Measurements from ENCODE around the gene AKT2.

Gene AKT2

GRCh38 chr19:40313229-40313983 is 28.3 kb upstream of the AKT2 start:
- Histone ChIP-seq H3K27me3 (replicated peaks in 2 of 5; ENCODE audit: control insufficient read depth in 4 of 5, insufficient read depth in 5 of 5, low read length in 4 of 5) (no peaks in the 10 kb centered on the region), H3K9me3 (ENCODE audit: control extremely low read depth in 1 of 5, control insufficient read depth in 4 of 5, insufficient read depth in 2 of 5, low read depth in 1 of 5, low read length in 4 of 5) (peaks cover 0 to 2% (median 0%) of the 10 kb centered on the region in 5 experiments), H3K4me1 (ENCODE audit: control extremely low read depth in 1 of 4, control insufficient read depth in 4 of 4, insufficient read depth in 4 of 4, low read length in 3 of 4) (peaks cover 0 to 8% (median 3%) of the 10 kb centered on the region in 4 experiments), H3K4me3 (ENCODE audit: control insufficient read depth in 1 of 7, extremely low read depth in 1 of 7, insufficient read depth in 4 of 7, low read depth in 2 of 7, low read length in 6 of 7) (no peak overlapping the region), H3K36me3 (ENCODE audit: control insufficient read depth in 4 of 4, insufficient read depth in 4 of 4, low read length in 3 of 4) (peaks cover 0 to 9% (median 6%) of the 10 kb centered on the region in 4 experiments), H3K27ac (ENCODE audit: insufficient read depth in 1 of 2, low read depth in 1 of 2, low read length in 2 of 2, poor library complexity in 1 of 2, severe bottlenecking in 2 of 2) (no peak overlapping the region)
- DNase-seq: no peak
- 98% methylated on average over 8 of the region's 9 CpGs for WGBS (ENCODE audit: insufficient coverage)
- POLR2A ChIA-PET: no interaction called here
- CTCF ChIA-PET: interaction anchor here (1.5 kb wide), 1 partner anchor 9 kb away, joined by 4 read pairs; no protein-coding TSS in a partner anchor

GRCh38 chr19:40312533-40312932 is 27.4 kb upstream of the AKT2 start:
- WGBS (ENCODE audit: insufficient coverage): no CpG with 5 or more reads among the region's 2 CpGs
- peaks cover 0 to 6% (median 5%) of the 10 kb centered on the region in 4 experiments for H3K36me3 ChIP-seq (ENCODE audit: control insufficient read depth in 4 of 4, insufficient read depth in 4 of 4, low read length in 3 of 4)
- CTCF ChIA-PET: no interaction called here
- H3K27me3 ChIP-seq (replicated peaks in 2 of 5; ENCODE audit: control insufficient read depth in 4 of 5, insufficient read depth in 5 of 5, low read length in 4 of 5): no peaks in the 10 kb centered on the region
- DNase-seq: peak in 2 of 3 donors; percentile 13 to 38
- H3K4me3 ChIP-seq (ENCODE audit: control insufficient read depth in 1 of 7, extremely low read depth in 1 of 7, insufficient read depth in 4 of 7, low read depth in 2 of 7, low read length in 6 of 7): no peak overlapping the region
- H3K27ac ChIP-seq (ENCODE audit: insufficient read depth in 1 of 2, low read depth in 1 of 2, low read length in 2 of 2, poor library complexity in 1 of 2, severe bottlenecking in 2 of 2): no peak overlapping the region
- POLR2A ChIA-PET: interaction anchor here (0.6 kb wide), 1 partner anchor 99 kb away, joined by 4 read pairs; no protein-coding TSS in a partner anchor
- H3K4me1 ChIP-seq (ENCODE audit: control extremely low read depth in 1 of 4, control insufficient read depth in 4 of 4, insufficient read depth in 4 of 4, low read length in 3 of 4): peaks cover 0 to 8% (median 3%) of the 10 kb centered on the region in 4 experiments
- H3K9me3 ChIP-seq (ENCODE audit: control extremely low read depth in 1 of 5, control insufficient read depth in 4 of 5, insufficient read depth in 2 of 5, low read depth in 1 of 5, low read length in 4 of 5): peaks cover 0 to 2% (median 0%) of the 10 kb centered on the region in 5 experiments

- WGBS (ENCODE audit: insufficient coverage): no CpG with 5 or more reads among the region's 1 CpG
- Histone ChIP-seq H3K9me3 (ENCODE audit: control extremely low read depth in 1 of 5, control insufficient read depth in 4 of 5, insufficient read depth in 2 of 5, low read depth in 1 of 5, low read length in 4 of 5) (peaks cover 0 to 2% (median 0%) of the 10 kb centered on the region in 5 experiments), H3K36me3 (ENCODE audit: control insufficient read depth in 4 of 4, insufficient read depth in 4 of 4, low read length in 3 of 4) (no peaks in the 10 kb centered on the region), H3K27ac (ENCODE audit: insufficient read depth in 1 of 2, low read depth in 1 of 2, low read length in 2 of 2, poor library complexity in 1 of 2, severe bottlenecking in 2 of 2) (no peak overlapping the region), H3K4me1 (ENCODE audit: control extremely low read depth in 1 of 4, control insufficient read depth in 4 of 4, insufficient read depth in 4 of 4, low read length in 3 of 4) (peaks cover 0 to 7% (median 4%) of the 10 kb centered on the region in 4 experiments), H3K27me3 (replicated peaks in 2 of 5; ENCODE audit: control insufficient read depth in 4 of 5, insufficient read depth in 5 of 5, low read length in 4 of 5) (no peaks in the 10 kb centered on the region), H3K4me3 (ENCODE audit: control insufficient read depth in 1 of 7, extremely low read depth in 1 of 7, insufficient read depth in 4 of 7, low read depth in 2 of 7, low read length in 6 of 7) (no peak overlapping the region)
- ChIA-PET CTCF (interaction anchor here (1.3 to 1.4 kb wide), 2 partner anchors 9 to 286 kb away, joined by 3 to 4 read pairs; no protein-coding TSS in a partner anchor), POLR2A (interaction anchor here (0.7 kb wide), 1 partner anchor 100 kb away, joined by 6 read pairs; no protein-coding TSS in a partner anchor)
- DNase-seq: no peak
Measured at GRCh38 chr19:40309666-40310065, 24.5 kb upstream of the AKT2 start.

- DNase-seq: peak; percentile 89 to 95 (median 94)
- no peak overlapping the region for H3K4me3 ChIP-seq (ENCODE audit: control insufficient read depth in 1 of 7, extremely low read depth in 1 of 7, insufficient read depth in 4 of 7, low read depth in 2 of 7, low read length in 6 of 7)
- H3K27ac ChIP-seq (ENCODE audit: insufficient read depth in 1 of 2, low read depth in 1 of 2, low read length in 2 of 2, poor library complexity in 1 of 2, severe bottlenecking in 2 of 2): no peak overlapping the region
- H3K36me3 ChIP-seq (ENCODE audit: control insufficient read depth in 4 of 4, insufficient read depth in 4 of 4, low read length in 3 of 4): peaks cover 0 to 3% (median 0%) of the 10 kb centered on the region in 4 experiments
- CTCF ChIA-PET: interaction anchor here (0.6 to 2.5 kb wide), 27 partner anchors 9 to 329 kb away, joined by 3 to 10 read pairs (median 4); partner anchors contain the start of genes C19orf47, PLD3 and SERTAD3
- POLR2A ChIA-PET: interaction anchor here (0.6 kb wide), 1 partner anchor 65 kb away, joined by 3 read pairs; no protein-coding TSS in a partner anchor
- 25% methylated on average over 2 of the region's 5 CpGs for WGBS (ENCODE audit: insufficient coverage)
- no peaks in the 10 kb centered on the region for H3K27me3 ChIP-seq (replicated peaks in 2 of 5; ENCODE audit: control insufficient read depth in 4 of 5, insufficient read depth in 5 of 5, low read length in 4 of 5)
- H3K9me3 ChIP-seq (ENCODE audit: control extremely low read depth in 1 of 5, control insufficient read depth in 4 of 5, insufficient read depth in 2 of 5, low read depth in 1 of 5, low read length in 4 of 5): no peaks in the 10 kb centered on the region
- H3K4me1 ChIP-seq (ENCODE audit: control extremely low read depth in 1 of 4, control insufficient read depth in 4 of 4, insufficient read depth in 4 of 4, low read length in 3 of 4): peaks cover 0 to 3% (median 1%) of the 10 kb centered on the region in 4 experiments
Measured at GRCh38 chr19:40305403-40305802, 20.3 kb upstream of the AKT2 start.

GRCh38 chr19:40304306-40304705 is 19.2 kb upstream of the AKT2 start:
- no peak overlapping the region for H3K4me3 ChIP-seq (ENCODE audit: control insufficient read depth in 1 of 7, extremely low read depth in 1 of 7, insufficient read depth in 4 of 7, low read depth in 2 of 7, low read length in 6 of 7)
- CTCF ChIA-PET: interaction anchor here (0.9 to 2.5 kb wide), 11 partner anchors 10 to 330 kb away, joined by 3 to 10 read pairs (median 4); partner anchors contain the start of gene AKT2
- no peak overlapping the region for H3K27ac ChIP-seq (ENCODE audit: insufficient read depth in 1 of 2, low read depth in 1 of 2, low read length in 2 of 2, poor library complexity in 1 of 2, severe bottlenecking in 2 of 2)
- POLR2A ChIA-PET: no interaction called here
- peaks cover 0 to 3% (median 1%) of the 10 kb centered on the region in 4 experiments for H3K4me1 ChIP-seq (ENCODE audit: control extremely low read depth in 1 of 4, control insufficient read depth in 4 of 4, insufficient read depth in 4 of 4, low read length in 3 of 4)
- H3K9me3 ChIP-seq (ENCODE audit: control extremely low read depth in 1 of 5, control insufficient read depth in 4 of 5, insufficient read depth in 2 of 5, low read depth in 1 of 5, low read length in 4 of 5): no peaks in the 10 kb centered on the region
- DNase-seq: no peak
- H3K36me3 ChIP-seq (ENCODE audit: control insufficient read depth in 4 of 4, insufficient read depth in 4 of 4, low read length in 3 of 4): peaks cover 0 to 3% (median 0%) of the 10 kb centered on the region in 4 experiments
- H3K27me3 ChIP-seq (replicated peaks in 2 of 5; ENCODE audit: control insufficient read depth in 4 of 5, insufficient read depth in 5 of 5, low read length in 4 of 5): no peaks in the 10 kb centered on the region
- 96% methylated on average over 3 of the region's 4 CpGs for WGBS (ENCODE audit: insufficient coverage)

- Histone ChIP-seq H3K27ac (ENCODE audit: insufficient read depth in 1 of 2, low read depth in 1 of 2, low read length in 2 of 2, poor library complexity in 1 of 2, severe bottlenecking in 2 of 2) (no peak overlapping the region), H3K27me3 (replicated peaks in 2 of 5; ENCODE audit: control insufficient read depth in 4 of 5, insufficient read depth in 5 of 5, low read length in 4 of 5) (no peaks in the 10 kb centered on the region), H3K36me3 (ENCODE audit: control insufficient read depth in 4 of 4, insufficient read depth in 4 of 4, low read length in 3 of 4) (peaks cover 0 to 3% (median 0%) of the 10 kb centered on the region in 4 experiments), H3K4me3 (ENCODE audit: control insufficient read depth in 1 of 7, extremely low read depth in 1 of 7, insufficient read depth in 4 of 7, low read depth in 2 of 7, low read length in 6 of 7) (no peak overlapping the region), H3K9me3 (ENCODE audit: control extremely low read depth in 1 of 5, control insufficient read depth in 4 of 5, insufficient read depth in 2 of 5, low read depth in 1 of 5, low read length in 4 of 5) (no peaks in the 10 kb centered on the region), H3K4me1 (ENCODE audit: control extremely low read depth in 1 of 4, control insufficient read depth in 4 of 4, insufficient read depth in 4 of 4, low read length in 3 of 4) (peaks cover 0 to 3% (median 1%) of the 10 kb centered on the region in 4 experiments)
- DNase-seq: no peak
- 100% methylated on average over 2 of the region's 2 CpGs for WGBS (ENCODE audit: insufficient coverage)
- ChIA-PET POLR2A (no interaction called here), CTCF (interaction anchor here (0.6 to 2.5 kb wide), 7 partner anchors 11 to 164 kb away, joined by 3 to 10 read pairs (median 4); partner anchors contain the start of gene AKT2)
Measured at GRCh38 chr19:40303765-40304164, 18.6 kb upstream of the AKT2 start.
